HCEC 1CT (cell line): Measurements from ENCODE around the gene BSND.

Source experiments
- DNase-seq: peaks from one replicate; pipeline ENCODE4 v3.0.0-alpha.2; 2017

BSND gene

DNA sequence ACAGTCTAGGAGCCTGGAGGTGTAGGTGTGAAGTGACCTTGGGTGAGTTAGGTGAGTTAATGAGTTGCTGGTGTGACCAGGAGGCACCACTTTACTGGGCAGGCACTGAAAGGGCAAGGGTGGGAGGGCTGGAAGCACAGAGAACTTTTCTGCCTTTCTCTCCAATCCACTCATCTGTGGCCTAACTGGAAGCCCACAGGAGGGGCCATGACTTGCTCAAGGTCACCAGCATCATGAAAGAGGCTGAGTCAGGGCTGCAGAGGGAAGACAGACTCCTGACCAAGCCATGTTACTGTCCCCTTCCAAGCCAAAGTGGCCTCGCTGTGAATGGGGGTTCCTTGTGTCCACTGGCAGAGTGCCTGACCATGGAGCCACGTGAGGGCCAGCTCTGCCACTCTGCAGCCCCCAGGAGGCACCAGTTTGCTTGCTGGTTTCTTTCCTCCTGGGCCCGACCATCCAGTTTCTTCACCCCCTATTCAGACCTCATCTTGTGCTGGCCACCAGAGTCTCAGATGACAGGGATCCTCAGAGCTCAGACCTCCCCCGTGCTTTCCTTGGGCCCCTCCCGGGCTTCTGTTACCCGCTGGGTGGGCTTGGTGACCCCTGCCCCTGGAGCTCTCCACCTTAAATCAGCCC is 4.3 kb upstream of the BSND start:
- DNase-seq = no peak

GRCh38 chr1:54995013-54995760 is 3.5 kb upstream of the BSND start:
- DNase-seq = no peak

GRCh38 chr1:54995835-54996234 is 2.9 kb upstream of the BSND start:
- no peak for DNase-seq

DNA sequence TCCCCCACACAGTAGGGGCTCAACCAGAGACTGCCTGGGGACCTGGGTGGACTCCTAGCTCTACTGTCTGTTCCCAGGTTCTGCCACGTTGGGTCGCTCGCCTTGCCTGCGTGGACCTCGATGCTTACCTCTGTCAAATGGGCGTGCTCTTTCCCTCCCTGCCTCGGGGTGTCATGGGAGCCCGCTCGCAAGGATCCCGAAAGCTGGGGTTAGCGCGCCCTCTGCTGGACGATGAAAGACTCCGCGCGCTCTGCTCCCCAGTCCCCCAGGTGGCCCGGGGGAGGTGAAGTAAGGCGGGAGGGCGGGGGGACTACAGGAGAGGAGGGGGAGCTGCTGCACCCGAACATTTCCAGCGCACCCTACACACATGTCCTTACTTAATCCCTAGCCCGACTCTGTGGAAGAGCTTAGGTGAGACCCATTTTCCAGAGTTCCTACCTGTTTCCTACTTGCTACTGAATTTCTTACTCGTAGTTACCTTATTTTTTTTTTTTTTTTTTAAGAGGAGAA is 2.3 kb upstream of the BSND start:
- peak; percentile 57 for DNase-seq

- no peak for DNase-seq
Measured at GRCh38 chr1:54996869-54997710, 1.6 kb upstream of the BSND start.

GRCh38 chr1:54997711-54997986 is 1.1 kb upstream of the BSND start:
- DNase-seq = no peak

- no peak for DNase-seq
Measured at GRCh38 chr1:54998100-54998499, 633 bp upstream of the BSND start.

DNA sequence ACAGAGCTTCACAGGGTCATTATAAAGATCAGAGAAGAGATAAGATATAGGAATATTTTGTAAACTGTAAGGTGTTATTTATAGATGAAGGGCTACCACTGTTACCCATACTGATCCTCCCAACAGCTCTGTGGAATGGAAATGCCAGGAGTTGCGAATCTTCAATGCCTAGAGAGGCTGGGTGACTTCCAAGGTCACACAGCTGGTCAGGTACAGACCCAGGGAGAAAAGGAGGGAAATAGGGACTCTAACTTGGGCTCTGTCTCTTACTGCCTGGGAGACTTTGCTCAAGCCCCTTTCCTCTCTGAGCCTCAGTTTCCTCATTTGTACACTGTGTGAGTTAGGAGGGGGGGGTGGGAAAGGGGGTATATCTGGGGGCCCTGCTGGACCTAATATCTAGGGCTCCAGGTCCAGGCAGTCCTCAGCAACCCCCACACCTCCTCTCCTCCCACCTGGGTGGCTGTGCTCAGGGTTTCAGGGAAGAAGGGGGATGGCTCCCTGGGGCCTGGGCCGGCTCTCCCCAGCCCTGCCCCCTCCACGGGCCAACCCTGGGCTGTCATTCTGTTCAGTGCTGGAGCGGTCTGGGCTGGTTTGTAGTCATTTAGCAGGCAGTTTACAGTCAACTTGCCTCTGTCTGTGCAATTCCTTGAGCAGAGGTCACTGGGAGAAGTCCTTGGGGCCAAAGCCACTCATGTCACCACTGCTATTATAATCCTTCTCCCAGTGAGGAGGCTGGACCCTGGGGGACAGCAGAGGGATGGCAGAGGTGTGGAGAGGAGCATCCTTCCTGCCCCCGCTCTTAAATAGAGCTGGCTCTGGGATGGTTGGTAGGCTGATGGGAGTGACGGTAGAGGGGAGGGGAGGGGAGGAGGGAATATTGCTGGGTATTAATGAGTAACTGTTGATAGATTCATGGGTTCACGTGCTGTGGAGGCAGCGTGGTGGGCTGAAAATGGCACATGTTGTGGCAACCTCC is 1.7 kb downstream of the BSND start:
- DNase-seq = no peak

GRCh38 chr1:55001311-55001710 is 2.6 kb downstream of the BSND start:
- DNase-seq = no peak

DNA sequence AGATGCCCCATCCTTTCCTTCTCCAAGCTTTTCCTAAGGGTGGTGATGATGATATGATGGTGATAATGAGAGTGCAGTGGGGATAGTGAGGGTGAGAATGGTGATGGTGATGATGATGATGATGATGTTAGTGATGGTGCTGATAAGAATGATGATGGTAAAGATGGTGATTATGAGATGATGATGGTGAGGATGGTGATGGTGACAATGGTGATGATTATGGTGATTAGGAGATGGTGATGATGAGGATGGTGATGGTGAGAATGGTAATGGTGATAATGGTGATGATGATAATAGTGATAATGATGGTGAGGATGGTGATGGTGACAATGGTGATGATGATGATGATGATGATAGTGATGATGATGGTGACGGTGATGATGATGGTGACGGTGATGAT is 4.0 kb downstream of the BSND start:
- DNase-seq = no peak

DNA sequence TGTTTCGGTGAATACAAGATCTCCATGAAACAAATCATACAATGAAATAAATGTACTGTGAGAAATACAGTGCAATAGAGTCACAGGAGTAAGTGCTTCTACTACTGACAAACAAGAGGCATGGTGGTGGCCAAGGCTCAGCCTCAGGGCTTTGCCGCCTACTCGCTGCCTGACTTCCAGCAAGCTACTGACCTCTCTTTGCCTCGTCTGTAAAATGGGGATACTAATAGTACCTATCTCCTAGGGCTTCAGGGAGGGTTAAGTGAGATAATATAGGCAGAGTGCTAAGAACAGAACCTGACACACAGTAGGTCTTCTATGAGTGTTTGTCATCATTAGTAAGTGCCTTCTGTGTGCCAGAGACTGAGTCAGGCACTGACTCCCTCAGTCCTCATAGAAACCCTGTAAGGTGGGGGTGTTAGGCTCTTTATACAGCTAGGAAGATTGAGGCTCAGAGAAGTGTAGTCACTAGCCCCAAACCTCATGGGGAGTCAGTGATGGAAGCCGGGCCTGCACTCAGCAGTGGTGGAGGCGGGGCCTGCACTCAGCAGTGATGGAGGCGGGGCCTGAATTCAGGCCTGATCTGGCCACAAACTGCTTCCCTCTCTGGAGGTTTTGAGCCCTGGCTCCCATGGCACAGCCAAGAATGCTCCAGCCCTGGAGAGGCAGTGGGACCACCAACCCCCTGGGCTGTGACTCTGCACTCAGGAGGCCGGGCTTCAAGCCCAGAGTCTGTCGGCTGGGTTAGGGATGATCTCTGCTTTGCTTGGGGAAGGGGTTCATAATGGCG is 6.8 kb downstream of the BSND start:
- peak; percentile 16 for DNase-seq

GRCh38 chr1:55006931-55007330 is 8.2 kb downstream of the BSND start:
- no peak for DNase-seq

DNA sequence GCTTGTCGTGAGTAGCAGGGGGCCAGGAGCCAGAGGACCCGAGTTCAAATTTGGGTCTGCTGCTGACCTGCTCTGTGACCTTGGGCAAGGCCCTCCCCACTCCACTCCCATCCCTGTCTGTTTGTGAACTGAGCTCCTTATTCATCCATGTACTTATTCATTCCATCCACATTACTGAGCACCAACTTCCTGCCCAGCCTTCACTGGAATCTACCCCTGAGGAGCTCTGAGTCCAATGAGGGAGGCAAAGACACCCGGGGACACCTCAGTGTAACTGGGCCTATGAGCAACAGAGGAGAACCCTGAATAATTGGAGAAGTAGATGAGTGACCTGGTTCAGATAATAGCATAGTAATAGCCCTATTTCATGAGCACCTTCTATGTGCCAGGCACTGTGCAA is 8.9 kb downstream of the BSND start:
- DNase-seq = peak; percentile 88

DNA sequence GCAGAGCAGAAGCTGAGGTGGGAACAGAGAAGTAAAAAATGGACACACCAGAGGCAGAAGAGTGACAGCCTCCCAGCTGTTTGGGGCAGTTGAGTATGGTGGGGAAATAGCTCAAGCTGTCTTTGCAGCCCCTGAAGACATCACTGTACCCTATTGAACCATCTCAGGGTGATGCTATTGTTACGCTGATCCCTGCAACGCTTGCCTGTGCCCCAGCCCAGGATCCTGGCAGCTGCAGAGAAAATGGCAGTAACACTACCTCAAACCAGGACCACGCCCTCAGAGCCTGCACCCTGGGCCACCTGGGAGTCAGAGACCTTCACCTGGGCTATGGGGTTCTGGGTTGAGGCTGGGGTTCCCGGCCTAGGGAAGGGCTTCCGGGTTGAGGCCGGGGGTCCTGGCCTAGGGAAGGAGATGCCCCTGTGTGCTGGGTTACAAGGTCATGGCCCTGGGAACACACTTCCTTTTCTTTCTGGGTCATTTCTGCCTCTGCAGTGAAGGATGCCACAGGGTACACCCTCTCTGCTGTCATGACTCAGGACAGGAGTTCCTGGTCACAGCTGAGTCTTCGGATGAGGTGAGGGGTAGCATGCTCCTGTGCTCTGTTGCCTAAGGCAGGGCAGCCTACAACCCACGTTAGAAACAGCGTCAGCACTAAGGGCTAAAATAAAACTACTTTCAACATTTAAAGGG is 11.6 kb downstream of the BSND start:
- DNase-seq = no peak

- no peak for DNase-seq
Measured at GRCh38 chr1:55010887-55011217, 12.1 kb downstream of the BSND start.

- no peak for DNase-seq
Measured at GRCh38 chr1:55012661-55013060, 13.9 kb downstream of the BSND start.

DNA sequence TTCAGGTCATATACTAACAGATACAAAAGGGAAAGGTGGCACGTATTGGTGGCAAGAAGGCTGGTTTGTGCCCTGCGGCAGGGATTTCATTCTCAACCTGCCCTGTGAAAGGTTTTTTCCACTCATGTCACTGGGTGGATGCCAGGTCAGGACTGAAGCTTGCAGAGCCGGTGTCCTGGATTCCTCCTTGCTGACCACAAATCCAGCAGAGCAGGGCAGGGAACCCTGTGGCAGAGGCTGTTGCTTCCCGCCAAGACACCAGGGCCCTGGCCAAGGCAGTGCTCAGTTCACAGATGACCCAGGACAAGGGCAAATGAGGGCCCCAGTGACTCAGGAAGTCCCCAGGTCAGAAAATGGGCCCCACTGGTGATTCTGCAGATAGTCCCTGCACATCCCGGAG is 16.4 kb downstream of the BSND start:
- DNase-seq = no peak

DNA sequence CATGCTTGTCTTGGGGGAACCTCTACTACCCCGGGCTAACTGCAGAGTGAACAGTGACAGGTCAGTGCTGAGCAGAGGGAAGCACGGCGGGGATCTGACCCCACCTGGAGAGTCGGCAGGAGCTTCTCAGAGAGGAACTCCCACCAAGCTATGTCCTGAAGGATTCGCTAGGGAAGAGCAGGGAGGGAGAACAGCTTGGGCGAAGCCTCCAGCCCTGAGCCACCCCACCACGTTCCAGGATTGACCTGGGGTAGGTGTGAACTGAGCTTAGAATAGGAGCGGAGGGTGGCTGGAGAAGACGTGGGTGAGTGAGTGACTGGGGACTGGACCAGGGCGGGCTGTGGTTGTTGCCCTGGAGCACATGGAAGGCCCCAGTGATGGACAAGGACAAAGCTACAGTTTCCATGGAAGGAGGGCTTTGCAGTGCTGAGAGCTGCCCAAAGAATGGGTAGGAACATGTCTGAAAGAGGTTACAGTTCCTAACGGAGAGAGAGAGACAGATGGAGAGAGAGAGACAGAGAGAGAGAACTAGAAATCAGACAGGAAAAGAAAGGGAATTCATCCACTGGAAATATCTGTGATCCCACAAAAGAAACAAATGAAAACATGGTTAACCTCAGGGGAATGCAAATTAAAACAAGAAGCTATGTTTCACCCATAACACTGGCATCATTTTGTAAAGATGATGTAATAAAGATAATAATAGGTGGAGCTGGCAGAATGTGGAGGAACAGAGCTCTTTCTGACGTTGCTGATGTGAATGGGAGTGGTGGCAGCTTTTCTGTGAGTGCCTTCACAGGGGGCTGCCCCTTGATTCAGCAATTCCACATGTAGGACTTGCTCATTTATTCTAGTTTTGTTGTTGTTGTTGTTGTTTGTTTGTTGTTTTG is 17.2 kb downstream of the BSND start:
- no peak for DNase-seq

GRCh38 chr1:55018395-55018794 is 19.7 kb downstream of the BSND start:
- DNase-seq = no peak

GRCh38 chr1:55021942-55022546 is 23.3 kb downstream of the BSND start:
- peak; percentile 94 for DNase-seq
